GM21825 (cell line): ENCODE data around the gene PXDN.

Experiments used
- ATAC-seq: cut with Tn5 transposase; IDR thresholded peaks from one replicate; pipeline ENCODE4 v1.9.1; 2021; ENCODE audit warnings: mild to moderate bottlenecking, moderate library complexity; ENCODE audit not compliant: unreplicated experiment

PXDN gene

GRCh38 chr2:1673160-1673944, 71.0 kb downstream of the PXDN start:
- no peak for ATAC-seq

- ATAC-seq, result no peak
These were observed 71.6 kb downstream of the PXDN start for GRCh38 chr2:1672738-1673137.

DNA sequence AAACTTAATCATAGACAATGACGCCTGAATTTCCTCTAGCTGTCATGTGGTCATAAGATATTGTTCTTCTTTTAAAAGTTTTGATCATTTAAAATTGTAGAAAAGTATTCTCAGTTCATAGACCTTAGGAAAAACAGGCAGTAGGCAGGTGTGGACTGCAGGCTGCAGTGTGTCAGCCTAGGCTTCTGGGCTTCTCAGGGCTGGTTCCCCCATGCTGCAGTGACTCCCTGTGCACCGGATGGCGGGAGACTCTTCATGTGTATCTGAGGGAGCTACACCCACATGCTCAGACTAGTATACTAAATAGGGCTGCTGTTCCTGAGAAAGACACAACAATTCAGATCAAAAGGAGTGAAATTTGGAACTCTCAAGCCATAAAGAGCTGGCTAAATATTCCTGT, 72.4 kb downstream of the PXDN start:
- ATAC-seq, result no peak

GRCh38 chr2:1670636-1671035, 73.7 kb downstream of the PXDN start:
- no peak for ATAC-seq

DNA sequence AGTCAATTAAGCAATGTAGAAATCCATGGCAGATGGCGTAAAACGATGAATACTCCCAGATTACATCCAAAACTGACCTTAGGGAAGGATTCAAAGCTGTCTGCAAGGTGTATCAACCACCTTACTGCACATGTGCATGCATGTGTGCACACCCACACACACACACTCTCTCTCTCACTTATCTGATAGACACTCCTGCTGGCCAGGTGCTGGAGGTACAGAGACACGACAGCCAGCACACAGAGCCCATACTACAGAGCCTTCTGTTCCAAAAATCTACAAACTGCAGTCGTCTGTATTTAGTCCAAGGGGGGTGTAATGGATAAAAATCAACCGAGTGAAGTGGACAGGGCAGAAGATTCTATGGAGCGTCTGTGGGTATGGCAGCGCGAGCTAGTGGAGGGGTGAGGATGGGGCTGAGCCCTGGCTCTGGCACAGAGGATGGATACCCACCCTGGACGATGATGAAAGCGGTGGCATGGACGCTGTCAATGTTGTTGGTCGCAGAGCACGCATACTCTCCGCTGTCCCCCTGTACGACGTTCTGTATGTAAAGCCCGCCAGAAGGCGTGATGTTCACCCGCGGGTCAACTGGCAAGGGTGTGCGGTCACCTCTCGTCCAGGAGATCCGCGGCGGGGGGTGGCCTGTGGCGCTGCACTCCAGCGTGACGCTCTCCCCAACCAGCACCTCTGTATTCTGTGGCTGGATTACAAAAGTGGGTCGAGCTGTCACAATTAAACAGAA, 78.4 kb downstream of the PXDN start:
- no peak for ATAC-seq

DNA sequence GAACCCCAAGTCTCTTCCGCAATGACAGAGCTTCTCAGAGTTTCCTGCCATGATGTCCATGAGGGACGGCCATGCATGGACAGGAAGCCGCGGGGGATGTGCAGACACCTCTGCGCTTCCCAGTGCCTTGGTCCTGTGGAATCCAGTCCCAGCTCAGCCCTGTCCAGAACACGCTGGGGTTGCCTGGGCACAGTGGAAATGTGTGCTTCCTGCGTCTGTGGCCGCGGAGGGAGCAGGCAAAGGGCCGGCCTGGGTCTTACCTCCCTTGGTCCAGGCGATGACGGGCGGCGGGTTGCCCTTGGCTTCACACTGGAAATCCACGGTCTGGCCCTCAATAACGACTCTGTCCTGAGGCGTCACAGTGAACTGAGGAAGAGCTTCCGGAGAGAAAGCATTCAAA, 79.6 kb downstream of the PXDN start:
- ATAC-seq, result no peak

DNA sequence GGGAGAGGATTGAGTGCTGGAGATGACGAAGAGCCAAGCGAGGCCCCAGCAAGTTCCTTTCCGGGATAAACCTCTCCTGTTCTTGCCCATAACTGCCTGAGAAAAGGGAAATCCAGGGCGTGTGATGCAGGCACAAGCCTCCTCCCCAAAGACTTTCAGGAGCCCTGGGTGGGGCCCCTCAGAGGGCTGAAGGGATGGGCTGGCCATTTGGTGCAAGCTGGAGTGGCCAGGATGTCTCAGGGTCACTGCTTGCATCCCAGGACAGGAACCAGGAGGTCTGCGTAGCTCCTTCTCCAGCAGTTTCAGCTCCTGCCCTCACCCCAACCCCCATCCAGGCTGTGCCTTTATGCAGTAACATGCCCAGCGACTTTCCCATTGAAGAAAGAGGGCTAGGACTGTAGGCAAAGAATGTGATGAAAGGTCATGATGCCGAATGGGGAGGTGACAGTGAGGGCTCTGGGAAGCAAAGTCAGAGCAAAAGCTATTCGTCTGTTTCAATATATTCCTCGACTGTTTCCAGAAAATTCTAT, 80.2 kb downstream of the PXDN start:
- no peak for ATAC-seq

DNA sequence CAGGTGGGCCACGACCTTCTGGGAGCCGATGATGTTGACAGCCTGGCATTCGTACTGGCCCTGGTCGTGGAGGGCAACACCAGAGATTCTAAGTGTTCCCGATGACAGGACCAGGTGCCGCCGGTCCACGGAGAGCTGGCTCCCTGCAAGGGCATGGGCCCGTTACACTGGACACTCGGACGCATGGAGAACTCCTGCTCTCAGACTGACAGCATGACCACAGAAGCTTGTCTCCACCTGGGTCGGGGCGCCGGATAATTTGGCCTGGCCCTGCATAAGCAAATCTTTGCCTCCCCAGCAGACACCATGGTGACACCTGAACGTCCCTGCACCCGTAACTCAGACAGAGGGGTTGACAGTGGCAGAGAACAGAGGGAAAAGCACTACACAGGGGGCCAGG, 80.7 kb downstream of the PXDN start:
- ATAC-seq, result no peak

DNA sequence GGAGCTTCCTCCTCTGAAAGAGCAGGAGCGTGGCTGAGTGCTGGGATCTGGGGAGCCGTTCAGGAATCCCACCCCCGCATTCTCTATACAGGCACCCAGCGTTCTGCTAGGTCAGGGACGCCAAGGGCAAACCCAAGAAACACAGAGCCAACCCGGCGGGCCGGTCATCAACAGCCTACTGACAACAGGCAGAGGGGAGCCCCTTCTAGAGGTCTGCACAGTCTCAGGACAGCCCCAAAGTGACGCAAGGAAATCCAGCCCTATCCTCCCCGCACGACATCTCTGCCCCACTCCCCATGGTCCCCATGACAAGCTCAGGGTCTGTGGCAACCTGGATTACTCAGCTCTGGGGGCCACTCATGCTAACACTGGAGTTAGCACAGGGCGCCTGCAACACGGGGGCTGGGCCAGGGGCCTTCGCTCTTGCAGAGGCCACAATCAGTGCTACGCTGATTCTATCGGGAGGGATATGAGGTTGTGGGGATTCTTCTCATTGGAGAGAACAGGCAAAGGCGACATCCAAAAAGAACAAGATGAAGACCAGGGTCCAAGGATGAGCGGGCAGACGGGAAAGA, 81.6 kb downstream of the PXDN start:
- no peak for ATAC-seq

DNA sequence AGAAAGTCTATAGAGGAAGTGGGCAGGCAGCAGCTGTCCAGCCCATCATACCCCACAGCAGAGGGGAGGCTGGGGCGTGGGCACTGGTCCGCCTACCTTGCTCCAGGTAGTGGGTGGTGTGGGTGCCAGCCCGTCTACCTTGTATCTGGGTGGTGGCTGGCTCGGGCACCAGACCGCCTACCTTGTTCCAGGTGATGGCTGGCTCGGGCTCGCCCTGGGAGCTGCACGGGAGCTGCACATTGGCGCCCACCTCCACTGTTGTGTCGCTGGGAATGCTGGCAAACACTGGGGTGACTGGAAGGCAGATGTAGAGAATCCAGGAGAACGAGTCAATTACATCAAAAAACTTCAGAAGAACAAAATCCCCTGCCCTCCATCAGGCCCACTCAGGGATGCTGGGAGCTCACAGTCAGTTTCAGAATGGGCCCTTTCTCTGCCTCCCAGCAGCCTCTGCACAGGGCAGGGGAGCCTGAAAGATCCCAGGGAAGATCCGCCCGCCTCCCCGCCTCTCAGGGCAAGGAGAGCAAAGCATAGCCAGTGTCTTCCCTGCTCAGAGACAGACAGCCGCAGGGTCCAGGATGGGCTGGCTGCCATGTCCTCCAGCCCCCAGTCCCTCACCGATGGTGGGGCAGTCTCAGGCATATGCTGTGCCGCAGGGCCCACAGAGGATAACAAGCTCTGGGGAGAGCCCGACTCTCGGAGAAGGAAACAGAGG, 82.3 kb downstream of the PXDN start:
- no peak for ATAC-seq

DNA sequence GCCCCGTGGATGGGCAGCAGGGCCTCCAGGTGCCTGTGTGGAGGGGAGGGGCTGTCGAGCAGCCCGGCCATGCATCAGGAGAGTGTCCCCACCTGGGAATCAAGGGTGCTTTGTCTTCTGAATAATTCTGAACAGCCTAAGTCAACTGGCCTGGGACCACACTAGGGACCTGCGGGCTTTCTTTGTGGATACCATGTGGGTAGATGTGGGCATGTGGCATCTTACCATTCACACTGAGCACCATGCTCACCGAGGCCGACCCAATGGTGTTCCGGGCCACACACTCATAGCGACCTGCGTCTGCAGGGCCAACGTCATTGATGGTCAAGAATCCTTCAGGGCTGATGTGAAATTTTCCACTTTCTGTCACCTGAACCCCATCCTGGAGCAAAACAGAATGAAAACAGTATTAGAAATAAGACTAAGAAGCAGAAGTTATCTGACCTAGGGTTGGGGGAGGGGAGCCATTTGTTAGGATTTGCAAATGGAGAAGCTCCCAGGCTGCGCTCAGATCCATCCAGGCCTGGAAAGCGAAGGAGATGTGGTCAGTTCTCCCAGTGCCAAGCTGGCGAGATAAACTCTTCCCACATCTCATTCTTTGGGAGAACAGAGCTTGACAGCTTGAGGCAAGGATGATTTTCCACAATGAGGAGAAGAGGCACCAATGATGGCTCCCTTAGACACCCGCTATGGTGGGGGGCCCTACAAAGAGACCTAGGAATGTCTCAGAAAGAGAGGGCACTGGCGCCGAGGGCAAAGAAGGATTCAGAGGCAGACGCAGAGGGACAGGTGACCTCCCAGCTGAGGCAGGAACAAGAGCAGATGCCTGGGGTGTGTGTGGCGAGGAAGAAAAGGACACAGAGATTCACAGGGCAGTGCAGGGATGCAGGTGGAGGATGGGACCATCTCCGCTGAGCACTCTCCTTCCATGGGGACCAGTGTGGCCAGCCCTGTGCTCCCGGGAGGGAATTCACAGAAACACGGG, 83.4 kb downstream of the PXDN start:
- no peak for ATAC-seq

- ATAC-seq, result no peak
These were observed 84.3 kb downstream of the PXDN start for GRCh38 chr2:1659951-1660565.

- ATAC-seq, result no peak
These were observed 85.7 kb downstream of the PXDN start for GRCh38 chr2:1658394-1659151.

- ATAC-seq, result no peak
These were observed 87.1 kb downstream of the PXDN start for GRCh38 chr2:1656961-1657841.

DNA sequence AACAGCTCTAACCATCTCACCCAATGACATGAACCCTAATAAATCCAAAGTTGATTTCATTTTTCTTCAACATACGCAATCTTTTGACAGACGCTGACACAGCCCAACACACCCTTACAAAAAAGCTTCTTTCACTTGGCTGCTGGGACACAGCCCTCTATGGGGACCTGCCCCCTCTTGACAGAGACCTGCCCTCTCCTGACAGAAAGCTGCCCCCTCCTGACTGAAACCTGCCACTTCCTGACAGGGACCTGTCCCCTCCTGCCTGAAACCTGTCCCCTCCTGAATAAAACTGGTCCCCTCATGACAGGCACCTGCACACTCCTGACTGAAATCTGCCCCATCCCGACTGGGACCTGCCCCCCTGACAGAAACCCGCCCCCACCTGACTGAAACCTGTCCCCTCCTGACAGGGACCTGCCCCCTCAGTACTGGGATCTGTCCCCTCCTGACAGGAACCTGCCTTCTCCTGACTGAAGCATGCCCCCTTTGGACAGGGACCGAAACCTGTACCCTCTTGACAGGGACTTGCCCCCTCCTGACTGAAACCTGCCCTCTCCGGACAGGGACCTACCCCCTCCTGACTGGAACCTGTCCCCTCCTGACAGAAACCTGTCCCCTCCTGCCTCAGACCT, 87.9 kb downstream of the PXDN start:
- ATAC-seq, result no peak

- no peak for ATAC-seq
These were observed 88.9 kb downstream of the PXDN start for GRCh38 chr2:1655461-1655860.

- ATAC-seq, result no peak
These were observed 89.5 kb downstream of the PXDN start for GRCh38 chr2:1654696-1655374.
